HG03521 (cell line): ENCODE results near the gene THBS2.
"Not testable (repeated sequence)": the region's sequence is repeated elsewhere in the genome, so short reads cannot be mapped to it uniquely, and the experiment has no call there.

Experiments
- ATAC-seq: cut with Tn5 transposase; IDR thresholded peaks from one replicate; pipeline ENCODE4 v1.9.1; 2021; ENCODE audit warnings: mild to moderate bottlenecking, moderate library complexity; ENCODE audit not compliant: unreplicated experiment

THBS2 gene

DNA sequence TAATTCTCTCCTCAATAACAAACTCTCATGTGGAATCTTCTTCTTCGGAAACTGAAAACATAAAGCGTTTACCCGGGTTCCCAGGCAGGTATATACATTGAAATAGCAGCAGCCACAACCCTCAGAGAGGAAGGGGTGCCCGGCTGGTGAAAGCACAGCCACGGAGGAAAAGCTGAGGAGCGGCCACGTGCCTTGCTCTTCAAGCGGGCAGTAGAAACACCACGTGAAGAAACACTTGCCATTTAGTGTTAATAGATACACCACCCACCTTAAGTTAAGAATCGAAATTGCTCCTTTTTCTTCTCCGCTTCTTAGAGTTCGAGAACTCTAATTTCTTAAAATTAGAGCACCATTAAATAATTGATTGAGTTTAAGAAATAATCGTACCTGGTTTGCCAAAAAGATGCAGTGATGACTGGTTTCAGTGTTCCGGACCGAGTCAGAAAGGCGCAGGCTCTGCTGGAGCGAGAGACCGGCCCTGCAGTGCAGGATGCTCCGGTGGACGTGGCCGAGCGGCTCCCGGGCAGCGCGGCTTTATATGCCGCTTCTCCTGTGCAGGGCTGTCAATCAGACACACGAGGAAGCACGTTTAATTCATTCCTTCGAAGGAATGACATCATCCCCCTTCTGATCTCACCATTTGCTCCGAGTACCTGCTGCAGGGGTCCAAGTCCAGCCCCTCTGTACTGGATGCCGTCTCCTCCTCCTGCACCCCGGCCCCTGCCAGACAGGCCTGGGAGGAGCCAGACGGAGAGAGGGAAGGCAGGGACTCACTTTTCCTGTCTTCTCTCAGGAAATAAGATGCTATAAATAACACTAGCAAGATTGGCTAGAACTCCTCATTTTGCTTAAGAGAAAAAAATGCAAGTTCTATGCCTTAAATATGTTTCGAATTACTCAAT lies at the start of gene THBS2:
THBS2 (minus strand) TSS at position 510 of the 902 bp plus-strand sequence. CDS start 3,062 bp downstream, outside the sequence.
- no peak for ATAC-seq

DNA sequence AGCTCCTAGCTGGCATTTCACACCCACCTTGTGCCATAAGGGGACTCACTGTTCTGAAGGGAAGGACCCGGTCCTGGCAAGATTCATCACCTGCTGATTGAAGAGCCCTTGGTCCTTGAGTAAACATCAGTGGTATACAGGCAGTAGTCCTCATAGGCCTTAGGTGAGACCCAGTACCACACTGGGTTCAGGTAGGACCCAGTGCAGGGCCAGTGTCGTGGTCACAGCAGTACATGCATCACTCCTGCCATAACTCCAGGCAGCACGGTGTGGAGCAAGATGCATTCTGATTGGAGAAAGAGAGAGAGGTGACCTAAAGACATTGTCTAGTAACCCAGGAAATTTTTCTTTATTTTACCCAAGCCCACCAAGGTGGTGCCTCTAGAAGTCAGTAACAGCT lies 49.1 kb upstream of the THBS2 start:
- no peak for ATAC-seq

DNA sequence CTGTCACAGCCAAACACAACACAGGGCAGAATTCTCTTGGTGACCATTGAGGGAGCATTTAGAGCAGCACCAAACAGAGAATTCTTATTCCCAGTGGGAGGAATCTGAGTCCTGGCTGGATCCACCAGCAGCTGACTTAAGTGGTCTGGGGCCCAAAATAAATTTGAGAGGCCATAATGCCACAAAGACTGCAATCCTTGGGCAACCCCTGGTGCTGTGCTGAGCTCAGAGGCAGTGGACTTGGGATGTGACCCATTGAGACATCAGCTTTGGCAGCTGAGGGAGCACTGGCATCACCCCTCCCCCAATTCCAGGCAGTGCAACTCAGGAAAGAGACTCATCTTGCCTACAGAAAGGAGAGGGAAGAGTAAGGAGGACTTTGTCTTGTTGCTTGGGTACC lies 48.6 kb upstream of the THBS2 start:
- ATAC-seq: no peak

DNA sequence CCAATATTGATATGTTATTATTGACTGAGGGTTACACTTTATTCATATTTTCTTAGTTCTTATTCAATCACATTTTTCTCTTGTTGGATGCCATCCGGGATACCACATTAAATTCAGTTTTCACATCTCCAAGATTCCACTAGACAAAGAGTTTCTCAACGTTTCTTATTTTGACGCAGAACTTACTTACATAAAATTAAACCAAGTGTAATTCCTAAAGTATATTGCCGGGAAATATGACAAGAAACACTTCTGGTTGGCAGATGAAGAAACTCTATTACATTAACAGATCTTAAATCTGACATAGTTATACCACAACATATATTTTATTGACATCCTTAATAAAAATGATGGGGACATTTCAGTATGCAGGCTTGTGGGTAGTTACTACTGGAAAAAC lies 47.3 kb upstream of the THBS2 start:
- ATAC-seq: no peak

DNA sequence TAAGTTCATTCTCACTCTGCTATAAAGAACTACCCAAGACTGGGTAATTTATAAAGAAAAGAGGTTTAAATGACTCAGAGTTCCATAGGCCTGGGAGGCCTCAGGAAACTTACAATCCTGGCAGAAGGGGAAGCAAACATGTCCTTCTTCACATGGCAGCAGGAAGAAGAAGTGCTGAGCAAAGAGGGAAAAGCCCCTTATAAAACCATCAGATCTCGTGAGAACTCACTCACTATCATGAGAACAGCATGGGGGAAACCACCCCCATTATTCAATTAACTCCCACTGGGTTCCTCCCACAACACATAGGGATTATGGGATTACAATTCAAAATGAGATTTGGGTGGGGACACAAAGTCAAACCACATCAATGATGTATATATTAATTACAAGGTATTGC lies 45.0 kb upstream of the THBS2 start:
- not testable (repeated sequence) for ATAC-seq

DNA sequence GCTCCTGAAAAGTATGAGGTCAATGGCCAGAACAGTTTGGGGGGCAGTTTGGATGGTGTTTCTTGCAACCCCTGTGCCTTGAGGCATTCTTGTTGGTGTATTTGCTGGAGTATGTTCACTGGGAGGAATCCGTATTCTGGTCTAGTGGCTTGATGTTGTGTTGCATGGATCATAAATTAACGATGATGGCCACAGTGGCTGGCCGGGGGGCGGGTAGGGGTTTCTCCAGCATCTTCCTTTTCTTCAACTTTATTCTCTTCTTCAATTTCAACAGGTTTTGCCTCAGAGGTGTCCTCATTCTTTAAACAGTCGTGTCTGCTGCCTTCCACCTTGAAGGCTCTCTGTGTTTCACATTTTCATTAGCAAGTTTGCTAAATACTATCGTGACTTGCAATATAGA lies 43.0 kb upstream of the THBS2 start:
- no peak for ATAC-seq

DNA sequence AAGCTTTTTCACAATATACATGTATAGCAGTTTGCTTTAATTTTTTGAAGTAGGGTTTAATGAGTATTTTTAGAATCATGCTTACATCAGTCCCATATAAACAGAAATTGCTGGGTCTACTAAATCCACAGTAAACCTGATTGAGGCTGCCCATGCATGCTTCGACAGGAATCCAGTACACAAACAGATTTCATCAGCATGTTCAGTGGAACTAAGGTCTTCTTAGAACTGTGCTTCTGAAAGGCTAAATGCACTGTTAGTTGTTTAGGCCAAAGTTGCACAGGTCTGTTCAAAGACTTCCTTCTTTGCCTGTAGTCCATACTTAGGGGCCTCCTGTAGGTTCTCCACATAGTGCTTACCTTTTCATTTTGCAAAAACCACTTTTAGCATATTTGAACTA lies 42.5 kb upstream of the THBS2 start:
- ATAC-seq: no peak

DNA sequence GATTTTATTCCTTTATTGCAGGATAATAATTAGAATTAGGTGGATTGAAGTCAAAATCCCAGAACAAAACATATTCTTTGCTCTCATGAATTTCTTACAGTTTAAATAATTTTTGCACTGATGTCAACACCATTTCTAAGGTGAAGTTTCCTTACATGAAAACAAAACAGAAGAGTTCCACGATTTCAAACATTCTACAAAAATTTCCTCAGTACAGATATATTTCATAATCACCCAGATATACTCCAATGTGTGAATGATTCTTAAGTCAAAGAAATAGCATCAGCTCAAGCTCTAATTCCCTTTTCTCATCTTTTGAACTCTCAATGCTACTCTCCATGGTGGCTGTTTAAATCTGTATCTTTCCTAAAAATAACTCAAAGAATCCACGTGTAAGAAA lies 39.5 kb upstream of the THBS2 start:
- no peak for ATAC-seq

DNA sequence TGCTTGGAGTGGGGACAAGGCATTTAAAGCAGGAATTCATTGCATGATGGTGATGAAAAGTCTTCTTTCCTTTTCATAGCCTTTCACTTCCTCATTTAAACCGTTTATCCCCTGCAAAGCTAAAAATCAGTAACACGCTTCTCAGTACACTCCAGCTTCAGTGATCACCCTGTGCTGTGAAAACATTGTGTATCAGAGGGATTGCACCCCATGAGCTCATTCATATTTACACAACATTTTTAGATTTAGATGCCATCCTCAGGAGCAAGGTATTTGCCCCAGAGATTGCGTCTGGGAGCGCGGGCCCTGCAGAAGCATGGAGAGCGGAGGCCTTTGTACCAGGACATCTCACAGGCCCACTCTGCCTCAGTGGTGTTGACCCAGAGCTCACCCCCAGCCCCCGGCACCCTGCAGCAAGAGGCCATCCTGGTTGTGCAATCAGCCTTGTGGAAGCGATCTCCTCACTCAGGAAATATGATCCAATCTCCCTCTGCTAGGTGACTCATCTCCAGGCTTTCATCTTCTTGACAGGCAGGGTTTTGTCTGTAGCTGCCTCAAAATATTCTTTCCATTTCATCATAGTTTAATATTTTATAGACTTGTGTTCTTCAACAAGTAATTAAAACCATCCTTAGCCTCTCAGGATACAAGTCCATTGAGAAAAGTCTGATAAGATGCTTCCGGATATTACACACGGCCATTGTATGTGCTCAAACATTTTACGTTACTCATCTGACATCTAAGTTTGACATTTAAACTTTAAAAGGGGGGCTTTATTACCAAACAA lies 38.9 kb upstream of the THBS2 start:
- no peak for ATAC-seq

DNA sequence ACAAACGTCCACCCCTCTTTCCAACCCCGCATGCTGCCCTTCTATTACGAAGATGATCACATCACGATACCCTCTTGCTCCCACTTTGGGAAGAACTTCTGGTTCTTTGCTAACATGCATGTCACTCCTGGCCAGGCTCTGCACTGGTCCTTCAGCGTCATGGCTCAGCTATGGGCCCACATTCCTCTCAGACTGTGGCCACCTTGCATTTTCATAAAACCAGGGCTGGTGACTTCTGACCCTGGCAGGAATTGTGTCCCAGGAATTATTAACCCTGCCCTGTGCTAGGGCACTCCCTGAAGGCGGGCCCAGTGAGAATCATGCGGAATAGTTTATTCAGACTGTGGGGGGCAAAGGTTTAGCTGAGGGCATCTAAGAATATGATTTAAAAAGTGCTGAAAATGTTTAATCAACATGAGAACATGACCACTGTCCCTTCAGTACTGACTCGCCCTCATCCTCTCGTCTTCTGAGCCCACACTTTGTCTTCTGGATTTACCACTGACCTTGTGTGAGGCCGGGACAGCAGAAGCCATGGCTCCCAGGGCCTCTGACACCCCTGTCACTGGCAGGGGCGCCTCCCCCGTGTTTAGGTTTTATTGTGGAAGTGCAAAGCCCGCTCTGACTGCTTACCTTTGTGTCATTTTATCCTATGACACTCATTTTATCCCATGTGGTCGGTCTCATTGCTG lies 38.1 kb upstream of the THBS2 start:
- ATAC-seq: no peak

DNA sequence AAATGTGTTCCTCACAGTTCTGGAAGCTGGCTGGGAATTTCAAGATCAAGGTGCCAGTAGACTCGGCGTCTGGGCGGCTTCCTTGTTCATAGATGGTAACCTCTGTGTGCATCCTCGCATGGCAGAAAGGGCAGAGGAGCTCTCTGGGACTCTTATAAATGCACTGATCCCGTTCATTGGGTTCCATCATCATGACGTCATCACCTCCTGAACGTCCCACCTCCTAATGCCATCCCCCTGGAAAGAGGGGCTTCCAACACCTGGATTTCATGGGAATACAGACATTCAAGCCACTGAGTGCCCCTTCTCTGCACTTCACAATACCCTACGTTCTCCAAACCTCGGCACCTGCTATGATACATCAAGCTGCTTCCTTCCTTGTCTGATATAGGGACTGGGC lies 37.5 kb upstream of the THBS2 start:
- no peak for ATAC-seq

DNA sequence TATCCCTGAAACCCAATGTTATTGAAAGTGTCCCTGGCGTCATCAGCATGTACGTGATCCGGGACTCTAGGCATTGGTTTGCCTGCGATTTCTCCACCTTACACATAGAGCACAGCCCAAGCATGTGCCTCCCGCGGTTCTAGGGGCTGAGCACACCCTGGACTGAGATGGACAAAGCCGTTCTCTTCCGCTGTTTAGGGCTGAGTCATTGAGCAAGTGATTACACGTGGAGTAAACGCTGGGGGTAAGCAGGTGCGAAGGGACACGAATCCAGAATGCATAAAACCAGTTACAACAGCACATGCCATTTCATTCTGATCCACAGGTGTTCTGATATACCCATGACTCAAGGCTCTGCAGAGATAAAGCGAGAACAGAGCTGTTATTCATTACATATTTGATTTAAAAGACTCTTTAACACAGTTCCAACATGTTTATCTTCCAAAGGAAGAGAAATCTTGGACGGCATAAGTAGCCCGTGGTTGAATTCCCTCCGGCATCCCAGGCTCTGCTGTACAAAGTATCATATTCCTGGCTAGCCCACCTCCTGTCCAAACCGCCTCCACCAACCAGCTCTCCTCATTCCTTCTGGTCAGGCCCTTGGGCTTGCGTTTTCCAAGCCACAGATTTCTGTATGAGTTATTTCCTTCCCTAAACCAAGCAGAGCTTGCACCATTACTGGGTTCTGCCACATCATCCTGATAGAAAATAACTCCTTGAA lies 36.1 kb upstream of the THBS2 start:
- no peak for ATAC-seq

DNA sequence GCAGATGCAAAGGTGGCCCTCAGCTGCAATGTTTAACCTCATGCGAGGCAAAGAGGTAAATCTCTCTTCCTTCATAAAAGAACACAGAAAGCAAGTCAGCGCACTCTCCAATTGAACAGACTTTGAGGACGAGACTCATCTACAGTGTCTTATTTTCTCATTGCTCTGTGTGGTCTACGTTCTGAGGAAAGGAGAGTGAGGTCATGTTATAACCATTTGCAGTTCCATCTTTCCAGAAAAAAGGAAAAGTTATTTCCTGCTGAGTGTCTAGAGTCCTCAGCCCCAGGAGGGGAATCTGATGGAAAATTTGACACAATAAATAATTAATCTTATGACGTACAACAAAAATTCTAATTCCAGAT lies 35.6 kb upstream of the THBS2 start:
- ATAC-seq: no peak

DNA sequence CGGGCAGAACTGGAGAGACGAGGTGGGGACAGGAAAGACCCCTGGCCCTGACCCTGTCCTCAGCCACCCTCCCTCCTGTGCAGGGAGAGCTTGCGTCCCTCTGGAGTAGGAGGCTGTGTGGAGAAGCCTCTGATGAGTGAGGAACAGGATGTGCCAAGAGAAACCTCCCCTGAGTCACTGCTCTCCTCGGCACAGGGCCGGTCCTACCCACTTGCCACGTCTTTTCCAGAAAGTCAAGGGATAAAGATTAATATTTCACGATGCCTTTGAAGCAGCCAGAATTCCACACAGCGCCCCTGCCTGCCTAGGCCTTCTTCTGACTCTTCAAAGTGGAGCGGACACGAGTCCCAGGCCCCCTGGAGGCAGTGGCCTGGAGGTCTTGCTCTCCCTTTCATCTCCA lies 34.9 kb upstream of the THBS2 start:
- no peak for ATAC-seq

DNA sequence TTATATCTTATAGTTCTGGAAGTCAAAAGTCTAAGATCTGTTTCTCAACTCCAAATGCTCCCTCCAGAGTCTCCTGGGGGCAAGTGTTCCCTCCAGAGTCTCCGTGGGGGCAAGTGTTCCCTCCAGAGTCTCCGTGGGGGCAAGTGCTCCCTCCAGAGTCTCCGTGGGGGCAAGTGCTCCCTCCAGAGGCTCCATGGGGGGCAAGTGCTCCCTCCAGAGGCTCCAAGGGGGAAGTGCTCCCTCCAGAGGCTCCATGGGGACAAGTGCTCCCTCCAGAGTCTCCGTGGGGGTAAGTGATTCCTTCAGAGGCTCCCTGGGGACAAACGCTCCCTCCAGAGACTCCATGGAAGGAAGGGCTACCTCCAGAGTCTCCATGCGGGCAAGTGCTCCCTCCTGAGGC lies 34.0 kb upstream of the THBS2 start:
- ATAC-seq: no peak

DNA sequence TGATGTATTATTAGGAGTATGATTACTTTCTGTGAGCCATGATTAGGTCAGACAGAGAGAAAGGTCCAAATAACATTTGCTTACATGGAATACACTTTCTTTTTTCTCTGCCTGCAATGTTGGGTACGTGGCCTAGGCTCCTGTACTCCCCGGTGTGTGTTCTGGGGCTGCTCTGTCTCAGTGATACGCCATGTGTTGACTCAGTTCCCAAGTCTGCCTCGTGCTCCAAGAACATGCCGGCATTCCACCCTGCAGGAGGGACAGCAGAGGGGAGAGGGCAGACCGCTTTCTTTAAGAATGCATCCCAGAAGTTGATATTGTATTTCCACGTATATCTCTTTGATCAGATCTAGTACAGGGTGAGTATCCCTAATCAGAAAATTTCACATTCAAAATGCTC lies 33.3 kb upstream of the THBS2 start:
- ATAC-seq: no peak

DNA sequence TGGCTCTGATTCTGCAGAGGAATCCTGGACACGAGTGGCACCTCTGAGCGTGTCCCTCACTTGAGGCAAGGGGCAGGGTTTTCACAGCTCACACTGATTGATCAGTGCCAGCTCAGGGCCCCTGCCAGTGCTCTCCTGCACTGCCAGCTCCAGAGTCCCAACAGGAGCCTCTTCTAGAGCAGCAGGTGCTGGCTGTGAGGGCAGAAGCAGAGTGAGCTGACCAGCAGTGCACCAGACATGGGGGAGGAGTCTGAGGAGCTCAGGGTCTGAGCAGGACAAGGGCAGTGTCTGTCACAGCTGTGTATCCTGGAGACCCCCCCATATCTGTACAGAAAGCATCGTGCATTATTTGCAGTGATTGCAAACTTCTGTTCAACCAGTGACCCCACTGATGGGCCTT lies 31.5 kb upstream of the THBS2 start:
- no peak for ATAC-seq

DNA sequence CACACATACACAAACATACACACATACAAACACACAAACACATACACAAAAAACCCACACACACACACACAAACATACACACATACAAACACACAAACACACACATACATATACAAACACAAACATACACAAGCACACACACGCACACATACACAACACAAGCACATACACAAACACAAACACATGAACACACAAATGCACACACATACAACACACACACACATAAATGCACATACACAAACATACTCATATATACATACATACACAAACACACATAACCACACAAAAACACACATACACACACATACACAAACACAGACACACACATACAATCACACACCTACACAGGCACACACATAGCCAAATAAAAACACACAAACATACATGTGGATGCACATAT lies 30.3 kb upstream of the THBS2 start:
- no peak for ATAC-seq

DNA sequence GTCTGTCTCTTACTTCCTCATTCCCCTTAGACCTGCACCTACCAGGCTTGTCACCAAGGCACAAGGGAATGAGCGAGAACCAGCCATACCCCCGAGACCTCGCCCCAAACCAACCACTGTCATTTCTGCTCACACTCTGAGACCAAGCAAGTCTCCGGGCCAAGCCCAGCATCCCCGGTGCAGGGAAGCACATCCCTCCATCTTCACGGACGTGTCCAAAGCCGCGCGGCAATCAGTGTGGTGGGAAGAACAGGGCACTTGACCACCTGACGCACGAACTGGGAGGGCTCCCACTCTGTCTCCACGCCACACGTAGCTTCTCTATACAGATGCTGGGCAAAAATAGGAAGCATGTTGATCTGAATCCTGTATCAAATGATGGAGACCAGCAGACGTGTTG lies 28.4 kb upstream of the THBS2 start:
- no peak for ATAC-seq

DNA sequence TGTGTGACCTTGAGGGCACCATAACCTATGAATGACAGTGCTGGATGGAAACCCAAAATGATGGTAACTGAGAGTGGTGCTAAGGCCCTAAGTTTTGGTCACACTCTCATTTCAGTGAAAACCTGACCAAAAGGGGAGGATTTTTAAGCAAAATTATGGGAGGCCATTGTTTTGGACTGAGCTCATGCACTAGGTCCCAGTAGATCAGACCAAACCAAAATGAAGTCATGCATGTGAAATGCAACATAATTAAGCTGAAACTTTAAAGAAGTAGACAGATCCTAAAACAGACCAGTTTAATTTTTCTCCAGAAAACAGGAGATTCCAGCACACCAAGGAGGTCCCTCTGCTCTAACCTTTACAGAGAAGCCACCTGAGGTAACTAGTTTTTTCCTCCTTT lies 24.0 kb upstream of the THBS2 start:
- ATAC-seq: no peak

DNA sequence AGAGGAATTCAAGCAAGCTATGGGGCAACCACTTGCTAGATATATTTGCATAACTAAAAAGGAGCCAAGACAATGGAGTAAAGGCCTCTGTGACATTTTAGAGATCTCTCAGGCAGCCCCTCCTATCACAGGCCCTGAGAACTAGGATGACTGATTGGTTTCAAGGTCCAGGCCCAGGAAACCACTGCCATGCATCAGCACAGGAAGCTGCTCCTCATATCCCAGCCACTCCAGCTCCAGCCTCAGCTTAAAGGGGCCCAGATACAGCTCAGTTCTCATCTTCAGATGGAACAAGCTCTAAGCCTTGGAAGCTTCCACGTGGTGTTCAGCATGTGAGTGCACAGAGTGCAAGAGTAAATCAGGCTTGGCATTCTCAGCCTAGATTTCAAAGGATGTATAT lies 21.1 kb upstream of the THBS2 start:
- no peak for ATAC-seq
